ENCODE measurements around the gene NFXL1.

GRCh38 chr4:47814618-47815295, 99.6 kb downstream of the NFXL1 start:
- no peak for TF ChIP-seq CTCF (conservative IDR thresholded peaks at IDR 0.05; ENCODE audit: low read length)
- no peak for TF ChIP-seq EZH2phosphoT487 (IDR thresholded peaks at IDR 0.05; ENCODE audit: borderline replicate concordance)

Measured in Loucy (cell line).